ENCODE results near the gene STK32B.

- TF ChIP-seq CTCF (conservative IDR thresholded peaks at IDR 0.05; ENCODE audit: low read length), result no peak
- TF ChIP-seq EZH2phosphoT487 (IDR thresholded peaks at IDR 0.05; ENCODE audit: borderline replicate concordance, low read depth, low read length), result no peak
These were observed 370.1 kb downstream of the STK32B start for GRCh38 chr4:5421416-5421815.
